T-cell (primary cell): ENCODE results near the gene HPCAL1. TPM values are rescaled to one million over a fixed set of nuclear protein-coding genes. Genes with fewer than 3 reads are reported as not detected.

ENCODE experiments used
- ATAC-seq, 4 experiments: fragments of 200-7000 bp in 3 of 4; fragments of 150-1000 bp in 1 of 4; cut with Tn5 transposase; replicated peaks in 1 of 4; 1 replicate in 3 of 4; 2 replicates in 1 of 4; pipeline ENCODE4 v1.10.0; 2021; ENCODE audit warnings: moderate library complexity in 3 of 4, mild to moderate bottlenecking in 2 of 4, moderate number of reproducible peaks in 1 of 4
- CTCF ChIA-PET, 2 donors: fragments of 300-600 bp; sonication (Branson Sonifier 250); formaldehyde crosslinking; loops; one replicate each; lab custom pipeline; 2022; ENCODE audit warnings: antibody characterized with exemption in 2 of 2; lab: Charles Lee
- POLR2A ChIA-PET, 2 donors: fragments of 300-600 bp; sonication (Branson Sonifier 250); formaldehyde crosslinking; loops; one replicate each; lab custom pipeline; 2022; ENCODE audit warnings: antibody characterized with exemption in 2 of 2; lab: Charles Lee
- DNase-seq, 35 experiments: peaks; one replicate each; pipeline versions ENCODE4 v3.0.0 to v3.0.0-alpha.2; 2013 to 2023
- H3K27ac ChIP-seq: one replicate; pipeline ENCODE4 v1.5.1; 2013; ENCODE audit warnings: low read length
- H3K27me3 ChIP-seq, 2 experiments: replicated peaks in 1 of 2; 1 replicate in 1 of 2; 2 replicates in 1 of 2; pipeline versions ENCODE4 v1.6.1 to v1.7.0; 2013; ENCODE audit warnings: low read length in 1 of 2, mixed read lengths in 1 of 2; ENCODE audit not compliant: control insufficient read depth in 2 of 2, insufficient read depth in 2 of 2; ENCODE audit errors: extremely low read depth in 1 of 2
- H3K36me3 ChIP-seq, 2 donors: 1 replicate in 1 of 2; 2 replicates in 1 of 2; pipeline versions ENCODE4 v1.6.1 to v1.7.0; 2013; ENCODE audit warnings: low read length in 1 of 2; ENCODE audit not compliant: control insufficient read depth in 2 of 2, insufficient read depth in 1 of 2; ENCODE audit errors: extremely low read depth in 1 of 2
- H3K4me1 ChIP-seq, 2 experiments: 1 replicate in 1 of 2; 2 replicates in 1 of 2; pipeline versions ENCODE4 v1.6.1 to v1.7.0; 2013; ENCODE audit warnings: low read length in 2 of 2, mixed read lengths in 1 of 2; ENCODE audit not compliant: insufficient read depth in 2 of 2, control insufficient read depth in 1 of 2; ENCODE audit errors: extremely low read depth in 1 of 2
- H3K4me3 ChIP-seq, 2 donors: 1 replicate in 1 of 2; 2 replicates in 1 of 2; pipeline versions ENCODE4 v1.5.1 to v1.7.0; 2013; ENCODE audit warnings: mild to moderate bottlenecking in 2 of 2, low read length in 1 of 2, moderate library complexity in 1 of 2; ENCODE audit not compliant: control insufficient read depth in 1 of 2; ENCODE audit errors: extremely low read depth in 1 of 2
- H3K9me3 ChIP-seq: 2 replicates; pipeline ENCODE4 v1.7.0; 2013
- H3K27ac Mint-ChIP-seq, 2 donors: one replicate each; pipeline ENCODE4 v1.8.0; 2020 to 2021; ENCODE audit warnings: mild to moderate bottlenecking in 2 of 2, mixed read lengths in 2 of 2
- H3K27me3 Mint-ChIP-seq, 2 donors: one replicate each; pipeline ENCODE4 v1.8.0; 2021 to 2022; ENCODE audit warnings: mixed read lengths in 2 of 2
- H3K36me3 Mint-ChIP-seq: one replicate; pipeline ENCODE4 v1.8.0; 2021; ENCODE audit warnings: mixed read lengths
- H3K4me1 Mint-ChIP-seq, 3 donors: one replicate each; pipeline ENCODE4 v1.8.0; 2020 to 2022; ENCODE audit warnings: mixed read lengths in 3 of 3, mild to moderate bottlenecking in 1 of 3
- H3K4me3 Mint-ChIP-seq, 3 donors: one replicate each; pipeline ENCODE4 v1.8.0; 2020 to 2022; ENCODE audit warnings: mild to moderate bottlenecking in 3 of 3, mixed read lengths in 3 of 3, moderate library complexity in 3 of 3
- H3K9me3 Mint-ChIP-seq, 3 donors: one replicate each; pipeline ENCODE4 v1.8.0; 2020 to 2022; ENCODE audit warnings: mixed read lengths in 3 of 3
- WGBS: methylation state at CpG from one replicate; pipeline ENCODE4 v1.1.5; 2013; ENCODE audit warnings: missing lambda C conversion rate; ENCODE audit not compliant: insufficient coverage; 5-methylcytosine and 5-hydroxymethylcytosine counted together
- total RNA-seq, 35 experiments: library from RNA in 6 of 35; stranded (reverse) in 6 of 35; fragments of 120-200 nt in 1 of 35; gene quantifications; one replicate each; pipeline versions ENCODE4 v1.2.1 to v1.2.4 and lab custom pipeline; 2013 to 2026

The HPCAL1 gene
- total RNA-seq, 5 donors from 2014 or later (not counting 1 experiment from before 2014, with no cell fraction given): 39.5 to 87.3 (median 83.2) TPM

DNA sequence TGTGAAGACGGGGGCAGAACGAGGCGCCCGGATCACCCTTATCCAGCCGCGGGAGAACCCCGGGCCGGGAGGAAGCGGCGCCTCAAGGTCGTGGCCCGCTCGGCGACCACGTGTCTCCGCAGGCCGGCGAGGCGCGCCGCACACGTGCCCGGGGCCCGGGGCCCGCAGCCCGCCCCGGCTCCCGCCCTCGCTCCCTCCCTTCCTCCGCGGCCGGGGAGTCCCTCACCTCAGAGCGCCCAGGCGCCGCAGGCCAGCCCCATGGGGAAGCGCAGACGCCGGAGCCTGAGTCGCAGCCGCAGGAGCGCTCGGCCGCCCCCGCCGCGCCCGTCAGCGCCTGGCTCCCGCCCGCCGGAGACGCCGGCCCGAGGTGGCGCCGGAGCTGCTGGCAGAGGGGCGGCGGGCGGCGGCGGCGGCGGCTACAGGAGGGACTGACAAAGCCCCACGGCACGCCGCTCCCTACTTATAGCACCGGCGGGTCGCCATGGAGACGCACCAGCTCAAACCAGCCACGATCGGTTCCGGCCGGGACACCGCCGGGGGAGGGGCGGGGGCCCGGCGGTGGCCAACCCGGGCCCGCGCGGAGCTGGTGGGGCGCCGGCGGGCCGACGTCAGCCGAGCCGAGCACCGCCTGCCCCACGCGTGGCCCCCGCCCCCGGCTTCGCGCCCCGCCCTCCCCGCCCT is 145.3 kb downstream of the HPCAL1 start, which contains the start of gene ODC1:
ODC1 (minus strand) TSS at position 433 of the 681 bp plus-strand sequence. CDS start 3,295 bp downstream, outside the sequence.
- H3K4me1 Mint-ChIP-seq: peaks cover 16 to 40% (median 40%) of the 10 kb centered on the region in 3 donors
- H3K27me3 ChIP-seq: no peaks in the 10 kb centered on the region

DNA sequence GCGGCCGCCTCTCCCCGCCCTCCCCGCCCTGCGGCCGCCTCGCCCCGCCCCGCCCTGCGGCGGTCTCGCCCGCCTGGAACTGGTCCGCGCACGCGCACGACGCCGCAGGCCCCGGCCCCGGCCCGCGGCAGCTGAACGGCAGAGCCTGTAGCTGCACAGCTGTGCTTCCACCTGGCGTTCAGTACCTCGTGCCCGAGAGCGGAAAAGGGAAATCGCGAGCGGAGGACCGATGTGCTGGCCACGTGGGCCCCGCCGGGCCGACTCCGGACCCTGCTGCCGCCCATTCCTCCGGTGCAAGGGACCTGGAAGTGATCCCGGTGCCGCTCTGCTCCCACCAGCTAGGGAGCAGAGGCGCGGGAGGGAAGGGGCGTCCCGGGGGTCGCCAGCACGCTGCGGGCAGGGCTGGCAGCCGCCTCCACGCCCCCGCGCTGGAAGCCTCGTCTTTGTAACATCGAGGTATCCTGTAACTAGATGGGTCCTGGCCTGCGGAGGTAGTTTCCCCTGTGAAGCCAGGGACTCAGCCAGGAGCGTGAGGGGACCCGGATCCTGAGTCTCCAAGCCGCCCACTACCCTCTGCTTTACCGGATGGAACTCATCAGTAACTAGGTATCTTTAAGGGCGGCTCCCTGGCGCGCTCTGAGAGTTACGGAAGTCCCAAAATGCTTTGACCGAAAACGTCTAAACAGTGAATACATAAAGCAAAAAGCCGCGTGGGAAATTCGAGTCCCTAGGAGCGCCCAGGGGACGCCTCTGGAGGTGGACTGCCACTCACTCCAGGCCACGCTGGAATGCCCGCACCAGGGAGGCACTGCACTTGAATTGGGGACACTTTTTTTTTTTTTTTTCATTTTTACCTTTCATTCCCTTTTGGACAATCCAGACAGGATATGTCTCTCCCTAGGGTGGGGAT is 146.1 kb downstream of the HPCAL1 start:
- peak overlapping the region; percentile 81 to 84 for H3K27ac Mint-ChIP-seq
- H3K4me3 Mint-ChIP-seq: peak overlapping the region; percentile 73 to 79 (median 77)
- Histone ChIP-seq H3K36me3 (peaks cover 0 to 14% of the 10 kb centered on the region in 2 donors), H3K9me3 (no peaks in the 10 kb centered on the region), H3K4me3 (peak overlapping the region; percentile 60 to 64), H3K4me1 (peaks cover 6 to 35% of the 10 kb centered on the region in 2 experiments), H3K27me3 (no peaks in the 10 kb centered on the region), H3K27ac (peak overlapping the region; percentile 96)
- under 1% methylated on average over 67 of the region's 73 CpGs for WGBS
- no peaks in the 10 kb centered on the region for H3K9me3 Mint-ChIP-seq
- H3K36me3 Mint-ChIP-seq: peaks cover 12% of the 10 kb centered on the region
- no peaks in the 10 kb centered on the region for H3K27me3 Mint-ChIP-seq
- peaks cover 16 to 42% (median 42%) of the 10 kb centered on the region in 3 donors for H3K4me1 Mint-ChIP-seq
- ATAC-seq (peak; percentile 68 to 76 (median 70)), DNase-seq (peak in 34 of 35 experiments; percentile 25 to 96 (median 91))
- POLR2A ChIA-PET: interaction anchor here (0.6 to 1.1 kb wide), 7 partner anchors 10 to 328 kb away, joined by 3 to 13 read pairs (median 4); no protein-coding TSS in a partner anchor
- CTCF ChIA-PET: interaction anchor here in 1 of 2 donors (0.6 to 6.5 kb wide), 5 partner anchors 10 to 935 kb away, joined by 3 to 22 read pairs (median 4); no protein-coding TSS in a partner anchor

More for the DNA sequence above, 145.3 kb downstream of the HPCAL1 start, which contains the start of gene ODC1:
- peaks cover 20% of the 10 kb centered on the region for H3K36me3 Mint-ChIP-seq
- H3K4me1 ChIP-seq: peaks cover 6 to 31% of the 10 kb centered on the region in 2 experiments
- peak; percentile 86 to 91 (median 87) for ATAC-seq
- H3K4me3 ChIP-seq: peak within 1 kb of the TSS; percentile 60 to 64
- POLR2A ChIA-PET: interaction anchor here (0.6 to 1.1 kb wide), 8 partner anchors 9 to 327 kb away, joined by 3 to 13 read pairs (median 4); no protein-coding TSS in a partner anchor
- H3K9me3 ChIP-seq: no peaks in the 10 kb centered on the region
- H3K27me3 Mint-ChIP-seq: no peaks in the 10 kb centered on the region
- H3K27ac ChIP-seq: peak within 1 kb of the TSS; percentile 96
- CTCF ChIA-PET: interaction anchor here in 1 of 2 donors (0.6 to 6.5 kb wide), 6 partner anchors 9 to 934 kb away, joined by 3 to 22 read pairs (median 4); no protein-coding TSS in a partner anchor
- WGBS: under 1% methylated on average over 90 of the region's 99 CpGs
- peak within 1 kb of the TSS; percentile 79 to 85 (median 81) for H3K4me3 Mint-ChIP-seq
- peak within 1 kb of the TSS; percentile 81 to 86 for H3K27ac Mint-ChIP-seq
- peak; percentile 91 to 99 (median 95) for DNase-seq
- H3K36me3 ChIP-seq: peaks cover 0 to 22% of the 10 kb centered on the region in 2 donors
- H3K9me3 Mint-ChIP-seq: no peaks in the 10 kb centered on the region

DNA sequence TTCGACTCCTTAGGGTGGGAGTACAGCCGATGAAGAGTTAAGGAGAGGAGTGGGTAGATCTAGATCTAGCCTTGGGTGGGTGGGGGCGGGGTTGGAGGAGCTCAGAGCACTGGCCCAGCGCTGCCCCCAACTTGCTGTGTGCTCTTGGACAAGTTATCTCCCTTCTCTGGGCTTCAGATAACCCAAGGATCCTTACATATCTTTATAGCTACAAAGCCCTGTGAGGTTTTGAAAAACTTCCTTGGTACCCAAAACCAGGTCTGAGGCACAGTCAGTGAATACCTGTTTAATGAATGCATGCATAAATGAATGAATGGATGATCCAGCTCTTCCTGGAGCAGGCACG is 146.8 kb downstream of the HPCAL1 start:
- Mint-ChIP-seq H3K9me3 (no peaks in the 10 kb centered on the region), H3K27me3 (no peaks in the 10 kb centered on the region), H3K4me1 (peaks cover 16 to 40% (median 39%) of the 10 kb centered on the region in 3 donors), H3K36me3 (peaks cover 6% of the 10 kb centered on the region), H3K4me3 (peak overlapping the region; percentile 73 to 79 (median 77)), H3K27ac (peak overlapping the region; percentile 81 to 84)
- no peaks in the 10 kb centered on the region for H3K9me3 ChIP-seq
- H3K27ac ChIP-seq: peak overlapping the region; percentile 96
- H3K4me3 ChIP-seq: peak overlapping the region; percentile 60 to 64
- WGBS: no CpG with 5 or more reads among the region's 5 CpGs
- DNase-seq (no peak), ATAC-seq (no peak)
- peaks cover 0 to 2% of the 10 kb centered on the region in 2 experiments for H3K27me3 ChIP-seq
- H3K36me3 ChIP-seq: peaks cover 0 to 8% of the 10 kb centered on the region in 2 donors
- ChIA-PET POLR2A (interaction anchor here in 1 of 2 donors (0.6 kb wide), 1 partner anchor 893 kb away, joined by 3 read pairs; no protein-coding TSS in a partner anchor), CTCF (interaction anchor here (1.2 to 6.5 kb wide), 2 partner anchors 15 kb away, joined by 4 to 22 read pairs; no protein-coding TSS in a partner anchor)
- peaks cover 6 to 35% of the 10 kb centered on the region in 2 experiments for H3K4me1 ChIP-seq

DNA sequence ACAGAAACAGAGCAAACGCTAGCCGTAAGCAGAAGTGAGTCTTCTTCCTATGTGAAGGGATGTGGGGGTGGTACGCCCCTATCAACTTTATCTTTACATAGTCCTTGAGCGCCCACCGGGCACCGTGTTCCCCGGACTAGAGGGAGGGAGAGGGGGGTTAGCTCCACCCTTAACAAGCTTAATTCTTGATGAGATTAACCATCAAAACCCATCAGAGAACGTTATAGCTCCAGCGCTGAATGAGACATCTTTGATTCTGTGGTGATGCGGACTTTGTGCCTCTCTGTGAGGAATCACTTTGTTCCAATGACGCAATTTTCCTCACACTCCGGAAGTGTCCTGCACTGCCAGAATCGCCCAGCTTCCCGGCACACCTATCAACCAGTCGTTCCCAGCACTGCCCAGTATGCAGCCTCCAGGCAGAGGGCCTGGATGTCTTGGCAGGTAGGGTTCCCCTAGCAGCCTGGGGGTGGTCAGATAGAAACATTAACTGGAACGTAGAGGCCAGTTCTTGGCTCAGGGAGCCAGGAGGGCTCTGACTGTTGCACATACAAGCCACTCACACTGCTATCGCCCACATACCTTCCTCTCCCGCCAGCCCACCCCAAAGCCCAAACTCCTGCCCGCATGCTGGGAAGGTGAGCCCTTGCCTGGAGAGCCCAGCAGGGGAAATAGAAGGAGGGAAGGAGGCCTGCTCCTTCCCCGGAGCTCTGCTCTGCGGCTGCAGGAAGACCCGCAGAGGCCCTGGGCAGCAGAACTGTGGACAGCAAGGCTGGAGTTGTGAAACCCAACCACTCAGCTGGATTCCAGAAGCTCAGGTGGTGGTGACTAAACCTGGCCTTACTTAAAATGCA is 147.4 kb downstream of the HPCAL1 start:
- H3K36me3 Mint-ChIP-seq: no peaks in the 10 kb centered on the region
- peak overlapping the region; percentile 73 to 79 (median 77) for H3K4me3 Mint-ChIP-seq
- no peaks in the 10 kb centered on the region for H3K27me3 Mint-ChIP-seq
- H3K9me3 Mint-ChIP-seq: no peaks in the 10 kb centered on the region
- peak overlapping the region; percentile 16 to 39 for H3K27ac Mint-ChIP-seq
- no peak for DNase-seq
- ChIA-PET POLR2A (interaction anchor here in 1 of 2 donors (0.6 kb wide), 1 partner anchor 894 kb away, joined by 3 read pairs; no protein-coding TSS in a partner anchor), CTCF (interaction anchor here (1.2 to 6.5 kb wide), 2 partner anchors 15 kb away, joined by 4 to 22 read pairs; no protein-coding TSS in a partner anchor)
- Histone ChIP-seq H3K4me1 (peaks cover 6 to 35% of the 10 kb centered on the region in 2 experiments), H3K36me3 (peaks cover 0 to 2% of the 10 kb centered on the region in 2 donors), H3K9me3 (no peaks in the 10 kb centered on the region), H3K27ac (no peak overlapping the region), H3K4me3 (no peak overlapping the region), H3K27me3 (peaks cover 0 to 2% of the 10 kb centered on the region in 2 experiments)
- H3K4me1 Mint-ChIP-seq: peaks cover 16 to 34% (median 32%) of the 10 kb centered on the region in 3 donors
- ATAC-seq: no peak
- WGBS: 95% methylated on average over 8 of the region's 22 CpGs

DNA sequence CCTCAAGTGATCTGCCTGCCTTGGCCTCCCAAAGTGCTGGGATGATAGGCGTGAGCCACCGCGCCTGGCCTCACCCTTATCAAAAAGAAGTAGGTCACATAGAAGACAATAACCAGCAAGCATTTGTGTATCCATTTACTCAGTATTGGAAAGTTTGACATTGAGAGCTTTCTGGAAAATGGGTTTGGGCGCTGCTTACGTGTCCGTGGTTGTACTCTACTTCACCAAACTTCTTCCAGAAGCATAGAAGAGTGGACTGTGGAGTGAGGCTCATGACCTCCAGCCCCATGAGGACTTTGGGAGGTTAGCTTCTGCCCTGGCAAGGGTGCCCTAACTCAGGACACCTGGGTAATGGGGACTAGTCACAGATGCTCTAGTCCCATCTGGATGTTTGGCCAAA is 149.1 kb downstream of the HPCAL1 start:
- H3K9me3 Mint-ChIP-seq: no peaks in the 10 kb centered on the region
- CTCF ChIA-PET: interaction anchor here in 1 of 2 donors (0.6 to 0.7 kb wide), 2 partner anchors 20 to 28 kb away, joined by 4 to 6 read pairs; no protein-coding TSS in a partner anchor
- WGBS: 100% methylated on average over 1 of the region's 6 CpGs
- no peaks in the 10 kb centered on the region for H3K27me3 Mint-ChIP-seq
- H3K4me1 Mint-ChIP-seq: peaks cover 16 to 21% (median 20%) of the 10 kb centered on the region in 3 donors
- peak overlapping the region in 1 of 2 donors; percentile 22 for H3K27ac Mint-ChIP-seq
- POLR2A ChIA-PET: interaction anchor here in 1 of 2 donors (0.6 kb wide), 1 partner anchor 665 kb away, joined by 17 read pairs; no protein-coding TSS in a partner anchor
- ATAC-seq (no peak), DNase-seq (no peak)
- Histone ChIP-seq H3K27me3 (peaks cover 0 to 2% of the 10 kb centered on the region in 2 experiments), H3K27ac (no peak overlapping the region), H3K9me3 (no peaks in the 10 kb centered on the region), H3K36me3 (no peaks in the 10 kb centered on the region), H3K4me1 (peaks cover 6 to 31% of the 10 kb centered on the region in 2 experiments), H3K4me3 (no peak overlapping the region)
- H3K4me3 Mint-ChIP-seq: no peak overlapping the region
- H3K36me3 Mint-ChIP-seq: no peaks in the 10 kb centered on the region
